Tibial artery (tissue), 4 donors: ENCODE measurements around the gene BMPER.

Experiments used
- DNase-seq, 2 donors: peaks; one replicate each; pipeline ENCODE4 v3.0.0-alpha.2; 2019
- H3K27ac ChIP-seq, 2 donors: fragments of 200-600 bp; sonication (generic) in 1 of 2; 1 replicate in 1 of 2; 2 replicates in 1 of 2; pipeline ENCODE4 v1.5.1; 2018 to 2019; ENCODE audit warnings: mild to moderate bottlenecking in 1 of 2
- H3K27me3 ChIP-seq, 2 donors: fragments of 200-600 bp; sonication (generic) in 1 of 2; one replicate each; pipeline versions ENCODE4 v1.5.1 to v1.6.0; 2016 to 2019
- H3K36me3 ChIP-seq, 3 donors: fragments of 200-600 bp; sonication (generic) in 2 of 3; one replicate each; pipeline ENCODE4 v1.5.1; 2016 to 2019; ENCODE audit warnings: mild to moderate bottlenecking in 2 of 3
- H3K4me1 ChIP-seq, 4 donors: fragments of 200-600 bp; sonication (generic) in 2 of 4; 1 replicate in 3 of 4; 2 replicates in 1 of 4; pipeline ENCODE4 v1.5.1; 2016 to 2019
- H3K4me3 ChIP-seq, 2 donors: fragments of 200-600 bp; sonication (generic) in 1 of 2; 1 replicate in 1 of 2; 2 replicates in 1 of 2; pipeline ENCODE4 v1.5.1; 2018 to 2019; ENCODE audit warnings: mild to moderate bottlenecking in 2 of 2
- H3K9me3 ChIP-seq, 3 donors: fragments of 200-600 bp; sonication (generic) in 1 of 3; one replicate each; pipeline ENCODE4 v1.5.1; 2016 to 2019
- intact Hi-C: fragments of 100-400 bp; cut with DNase I; formaldehyde crosslinking; loops from one replicate; pipeline ENCODE4 v1.15.0; 2023; ENCODE audit warnings: low total_unique reads
- TF ChIP-seq, protein P1 (sequence below), 2 experiments: fragments of 200-600 bp in 1 of 2; fragments of 450-650 bp in 1 of 2; IDR thresholded peaks; one replicate each; pipeline ENCODE4 v1.5.1; 2017 to 2019; ENCODE audit warnings: antibody characterized with exemption in 2 of 2, mild to moderate bottlenecking in 1 of 2, moderate library complexity in 1 of 2

BMPER gene

DNA sequence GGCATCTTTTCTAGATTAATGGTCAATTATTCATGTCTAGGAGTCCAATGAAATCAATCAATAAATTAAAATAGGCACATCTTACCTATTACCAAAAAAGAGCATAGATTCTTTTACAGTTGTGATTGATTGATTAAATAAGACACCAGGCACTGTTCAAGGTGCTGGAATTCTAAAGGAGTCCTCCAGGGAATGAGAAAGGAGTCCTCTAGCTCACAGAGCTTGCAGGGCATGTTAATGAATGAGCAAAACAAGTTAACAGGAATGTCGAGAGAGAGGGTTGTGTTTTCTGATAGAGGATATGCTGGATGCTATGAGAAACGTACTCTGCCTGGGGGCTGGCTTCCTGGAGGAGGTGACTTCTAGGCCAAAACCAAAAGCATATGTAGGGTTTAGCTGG lies 191.4 kb downstream of the BMPER start:
- Histone ChIP-seq H3K9me3 (no peaks in the 10 kb centered on the region), H3K27me3 (no peaks in the 10 kb centered on the region), H3K4me3 (no peak overlapping the region), H3K4me1 (peaks cover 0 to 8% (median 0%) of the 10 kb centered on the region in 4 donors), H3K27ac (no peak overlapping the region), H3K36me3 (no peaks in the 10 kb centered on the region)
- TF ChIP-seq, protein P1, sequence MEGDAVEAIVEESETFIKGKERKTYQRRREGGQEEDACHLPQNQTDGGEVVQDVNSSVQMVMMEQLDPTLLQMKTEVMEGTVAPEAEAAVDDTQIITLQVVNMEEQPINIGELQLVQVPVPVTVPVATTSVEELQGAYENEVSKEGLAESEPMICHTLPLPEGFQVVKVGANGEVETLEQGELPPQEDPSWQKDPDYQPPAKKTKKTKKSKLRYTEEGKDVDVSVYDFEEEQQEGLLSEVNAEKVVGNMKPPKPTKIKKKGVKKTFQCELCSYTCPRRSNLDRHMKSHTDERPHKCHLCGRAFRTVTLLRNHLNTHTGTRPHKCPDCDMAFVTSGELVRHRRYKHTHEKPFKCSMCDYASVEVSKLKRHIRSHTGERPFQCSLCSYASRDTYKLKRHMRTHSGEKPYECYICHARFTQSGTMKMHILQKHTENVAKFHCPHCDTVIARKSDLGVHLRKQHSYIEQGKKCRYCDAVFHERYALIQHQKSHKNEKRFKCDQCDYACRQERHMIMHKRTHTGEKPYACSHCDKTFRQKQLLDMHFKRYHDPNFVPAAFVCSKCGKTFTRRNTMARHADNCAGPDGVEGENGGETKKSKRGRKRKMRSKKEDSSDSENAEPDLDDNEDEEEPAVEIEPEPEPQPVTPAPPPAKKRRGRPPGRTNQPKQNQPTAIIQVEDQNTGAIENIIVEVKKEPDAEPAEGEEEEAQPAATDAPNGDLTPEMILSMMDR (IDR thresholded peaks at IDR 0.05), result no peak
- DNase-seq, result no peak
- intact Hi-C loops, result no loop called here

DNA sequence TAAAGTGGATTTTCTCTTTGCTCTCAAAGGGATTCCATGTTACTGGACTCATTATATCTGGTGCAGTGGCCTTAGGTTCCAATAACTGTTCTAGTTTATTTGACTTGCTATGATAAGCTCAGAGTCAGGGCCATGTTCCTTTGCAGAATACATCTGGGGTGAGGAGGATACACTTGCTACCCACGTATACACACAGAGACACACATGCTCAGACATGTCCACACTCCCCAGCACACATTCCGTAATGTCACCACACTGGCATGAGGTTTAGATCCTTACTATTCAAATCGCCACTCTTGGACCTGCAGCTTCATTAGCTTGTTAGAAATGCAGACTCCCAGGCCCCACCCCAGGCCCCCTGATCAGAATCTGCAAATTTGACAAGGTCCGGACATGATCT lies 195.3 kb downstream of the BMPER start:
- no peak overlapping the region for H3K27ac ChIP-seq
- no peaks in the 10 kb centered on the region for H3K9me3 ChIP-seq
- H3K4me1 ChIP-seq, result peaks cover 0 to 8% (median 0%) of the 10 kb centered on the region in 4 donors
- no peaks in the 10 kb centered on the region for H3K27me3 ChIP-seq
- DNase-seq, result no peak
- H3K4me3 ChIP-seq, result no peak overlapping the region
- no peaks in the 10 kb centered on the region for H3K36me3 ChIP-seq
- TF ChIP-seq, protein P1 (IDR thresholded peaks at IDR 0.05), result no peak
- intact Hi-C loops, result no loop called here

DNA sequence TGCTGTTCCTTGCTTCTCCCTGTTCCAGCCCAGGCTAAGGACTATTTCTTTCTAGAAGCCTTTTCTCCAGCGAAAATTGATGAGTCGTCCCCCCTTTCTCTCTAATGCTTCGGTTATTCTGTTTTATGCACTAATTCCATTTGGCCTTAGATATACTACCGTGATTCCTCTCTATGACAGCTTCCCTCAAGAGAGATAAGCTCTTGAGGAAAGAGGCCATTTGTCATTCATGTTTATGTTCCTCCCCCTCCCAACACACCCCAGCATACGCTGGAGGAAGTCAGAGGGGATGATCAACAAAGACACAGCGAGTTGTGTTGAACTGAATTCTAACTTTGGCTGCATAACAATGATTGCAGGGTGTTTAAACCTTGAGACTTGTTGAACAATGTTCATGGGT lies 198.8 kb downstream of the BMPER start:
- no peak overlapping the region for H3K4me3 ChIP-seq
- intact Hi-C loops, result no loop called here
- H3K27me3 ChIP-seq, result no peaks in the 10 kb centered on the region
- TF ChIP-seq, protein P1 (IDR thresholded peaks at IDR 0.05), result no peak
- H3K4me1 ChIP-seq, result peaks cover 0 to 8% (median 0%) of the 10 kb centered on the region in 4 donors
- H3K27ac ChIP-seq, result no peak overlapping the region
- H3K9me3 ChIP-seq, result no peaks in the 10 kb centered on the region
- DNase-seq, result no peak
- no peaks in the 10 kb centered on the region for H3K36me3 ChIP-seq

DNA sequence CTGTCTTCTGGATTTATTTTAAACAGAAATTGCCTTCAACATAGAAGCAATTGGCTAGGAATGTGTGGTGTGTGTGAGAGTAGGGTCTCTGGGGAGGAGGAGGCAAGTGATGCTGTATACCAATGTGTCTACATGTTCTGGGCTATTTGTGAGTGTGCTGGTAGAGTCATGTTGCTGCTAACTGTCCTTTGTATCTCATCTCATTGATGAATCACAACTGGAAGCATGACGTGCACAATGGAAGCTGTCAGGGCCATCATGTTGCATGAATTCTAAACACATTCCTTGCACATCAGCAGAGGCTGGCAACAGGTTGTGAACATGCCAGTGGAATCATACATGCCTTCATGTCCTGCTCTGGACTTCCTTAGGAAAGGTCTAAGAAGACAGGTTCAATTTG lies 199.7 kb downstream of the BMPER start:
- Histone ChIP-seq H3K27ac (no peak overlapping the region), H3K9me3 (no peaks in the 10 kb centered on the region), H3K27me3 (no peaks in the 10 kb centered on the region), H3K4me1 (peaks cover 0 to 8% (median 0%) of the 10 kb centered on the region in 4 donors), H3K4me3 (no peak overlapping the region), H3K36me3 (no peaks in the 10 kb centered on the region)
- intact Hi-C loops, result no loop called here
- no peak for DNase-seq
- TF ChIP-seq, protein P1 (IDR thresholded peaks at IDR 0.05), result no peak

DNA sequence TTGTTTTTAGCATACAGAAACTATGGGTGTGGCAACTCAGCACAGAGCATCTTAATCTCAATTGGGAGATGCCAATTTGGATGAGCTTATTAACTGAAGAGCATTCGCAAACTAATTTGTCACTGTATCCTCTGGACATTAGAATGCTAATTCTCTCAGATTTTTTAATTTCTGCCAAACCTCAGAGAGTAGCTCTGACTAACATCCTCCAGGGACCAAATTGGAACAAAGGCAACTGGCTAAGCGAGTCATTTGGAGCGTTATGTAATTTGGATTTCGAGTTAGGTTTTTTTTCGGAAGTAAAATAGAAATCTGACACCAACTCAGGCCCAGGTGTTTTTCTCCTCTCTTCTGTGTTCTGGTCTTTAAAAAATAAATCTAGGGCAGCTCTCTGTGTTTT lies 201.9 kb downstream of the BMPER start:
- Histone ChIP-seq H3K27me3 (no peaks in the 10 kb centered on the region), H3K4me3 (no peak overlapping the region), H3K9me3 (no peaks in the 10 kb centered on the region), H3K27ac (no peak overlapping the region), H3K4me1 (peaks cover 0 to 8% (median 0%) of the 10 kb centered on the region in 4 donors), H3K36me3 (no peaks in the 10 kb centered on the region)
- intact Hi-C loops, result no loop called here
- DNase-seq, result peak in 1 of 2 donors; percentile 33
- TF ChIP-seq, protein P1 (IDR thresholded peaks at IDR 0.05), result no peak

DNA sequence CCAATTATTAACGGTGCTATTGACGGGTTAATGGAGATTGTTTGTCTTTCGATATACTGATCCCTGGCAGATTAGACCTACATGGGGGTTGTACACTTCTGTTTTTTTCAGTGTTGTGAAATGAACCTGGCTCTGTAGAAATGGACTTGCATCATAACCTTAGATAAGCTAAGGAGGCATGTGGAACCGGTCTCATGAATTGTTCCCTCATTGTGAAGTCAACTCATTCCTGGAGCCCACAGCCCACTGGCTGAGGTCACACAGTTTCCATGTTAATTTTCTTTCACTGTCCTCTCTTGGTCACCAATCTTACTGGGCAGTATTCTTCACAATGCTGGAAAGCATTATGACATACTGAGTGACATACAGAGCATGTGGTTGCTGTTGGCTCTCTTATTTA lies 202.8 kb downstream of the BMPER start:
- Histone ChIP-seq H3K36me3 (no peaks in the 10 kb centered on the region), H3K27ac (no peak overlapping the region), H3K4me1 (peaks cover 0 to 8% (median 0%) of the 10 kb centered on the region in 4 donors), H3K27me3 (no peaks in the 10 kb centered on the region), H3K4me3 (no peak overlapping the region), H3K9me3 (no peaks in the 10 kb centered on the region)
- intact Hi-C loops, result no loop called here
- TF ChIP-seq, protein P1 (IDR thresholded peaks at IDR 0.05), result no peak
- DNase-seq, result peak in 1 of 2 donors; percentile 56
